MM.1S (cell line): ENCODE measurements around the gene CNP.

ENCODE experiments used
- DNase-seq: peaks from one replicate; pipeline ENCODE4 v3.0.0-alpha.2; 2015
- H2AFZ ChIP-seq: fragments of 300-600 bp; sonication (generic); 2 replicates; pipeline ENCODE4 v1.6.0; 2016; ENCODE audit warnings: antibody characterized with exemption, low read length
- H3F3A ChIP-seq: fragments of 300-600 bp; sonication (generic); 2 replicates; pipeline ENCODE4 v1.6.1; 2016; ENCODE audit warnings: mild to moderate bottlenecking, antibody characterized with exemption, low read length, moderate library complexity, mixed read lengths; ENCODE audit not compliant: insufficient read depth
- H3K27ac ChIP-seq: fragments of 300-600 bp; sonication (generic); 2 replicates; pipeline ENCODE4 v1.5.1; 2016; ENCODE audit warnings: mild to moderate bottlenecking, low read length
- H3K27me3 ChIP-seq: fragments of 300-600 bp; sonication (generic); replicated peaks from 2 replicates; pipeline ENCODE4 v1.6.0; 2016; ENCODE audit warnings: low read length; ENCODE audit not compliant: insufficient read depth
- H3K36me3 ChIP-seq: fragments of 300-600 bp; sonication (generic); replicated peaks from 2 replicates; pipeline ENCODE4 v1.6.1; 2016; ENCODE audit warnings: mild to moderate bottlenecking, low read length, mixed read lengths; ENCODE audit not compliant: insufficient read depth
- H3K4me1 ChIP-seq: fragments of 300-600 bp; sonication (generic); 2 replicates; pipeline ENCODE4 v1.6.1; 2016; ENCODE audit warnings: low read length, mixed read lengths
- H3K4me2 ChIP-seq: fragments of 300-600 bp; sonication (generic); 2 replicates; pipeline ENCODE4 v1.6.0; 2016; ENCODE audit warnings: low read depth, low read length
- H3K4me3 ChIP-seq: fragments of 300-600 bp; sonication (generic); 2 replicates; pipeline ENCODE4 v1.5.1; 2016; ENCODE audit warnings: low read length, mixed read lengths
- H3K79me2 ChIP-seq: fragments of 300-600 bp; sonication (generic); 2 replicates; pipeline ENCODE4 v1.6.1; 2016; ENCODE audit warnings: mixed run types, low read length, mixed read lengths
- H3K9ac ChIP-seq: fragments of 300-600 bp; sonication (generic); 2 replicates; pipeline ENCODE4 v1.6.1; 2016; ENCODE audit warnings: low read length, mixed read lengths
- H3K9me2 ChIP-seq: fragments of 300-600 bp; sonication (generic); replicated peaks from 2 replicates; pipeline ENCODE4 v1.6.1; 2016; ENCODE audit warnings: mild to moderate bottlenecking, low read length, mixed read lengths; ENCODE audit not compliant: insufficient read depth
- H3K9me3 ChIP-seq: fragments of 300-600 bp; sonication (generic); replicated peaks from 2 replicates; pipeline ENCODE4 v1.6.1; 2016; ENCODE audit warnings: mild to moderate bottlenecking, low read length, mixed read lengths; ENCODE audit not compliant: insufficient read depth
- H4K20me1 ChIP-seq: fragments of 300-600 bp; sonication (generic); 2 replicates; pipeline ENCODE4 v1.6.1; 2016; ENCODE audit warnings: mild to moderate bottlenecking, low read length, moderate library complexity, mixed read lengths; ENCODE audit not compliant: insufficient read depth
- CTCF ChIP-seq: fragments of 300-600 bp; sonication (generic); IDR thresholded peaks from 2 replicates; pipeline ENCODE4 v1.5.1; 2016; ENCODE audit warnings: antibody characterized with exemption, low read length, mixed read lengths
- EZH2 ChIP-seq: fragments of 300-600 bp; sonication (generic); optimal IDR thresholded peaks from 2 replicates; pipeline ENCODE3; 2017; ENCODE audit warnings: low read depth, mild to moderate bottlenecking, antibody characterized with exemption, low read length, mixed read lengths
- EZH2phosphoT487 ChIP-seq: fragments of 300-600 bp; sonication (generic); IDR thresholded peaks from 2 replicates; pipeline ENCODE4 v1.6.1; 2018; ENCODE audit warnings: antibody characterized with exemption, low read length

CNP gene

GRCh38 chr17:41943492-41943891 is 23.1 kb upstream of the CNP start:
- Histone ChIP-seq H3K79me2 (no peaks in the 10 kb centered on the region), H3K9me3 (no peaks in the 10 kb centered on the region), H3K9ac (no peak overlapping the region), H3K36me3 (no peaks in the 10 kb centered on the region), H2AFZ (no peak overlapping the region), H3K4me3 (no peak overlapping the region), H3K9me2 (no peaks in the 10 kb centered on the region), H3K27me3 (no peaks in the 10 kb centered on the region), H4K20me1 (no peaks in the 10 kb centered on the region), H3F3A (no peaks in the 10 kb centered on the region), H3K4me2 (no peak overlapping the region), H3K4me1 (peaks cover under 1% of the 10 kb centered on the region), H3K27ac (no peak overlapping the region)
- no peak for DNase-seq
- TF ChIP-seq CTCF (no peak), EZH2phosphoT487 (no peak), EZH2 (no peak)

GRCh38 chr17:41944943-41945342 is 21.7 kb upstream of the CNP start:
- no peak for DNase-seq
- H3K9me2 ChIP-seq: no peaks in the 10 kb centered on the region
- no peaks in the 10 kb centered on the region for H3F3A ChIP-seq
- no peak overlapping the region for H2AFZ ChIP-seq
- no peak overlapping the region for H3K9ac ChIP-seq
- no peaks in the 10 kb centered on the region for H3K9me3 ChIP-seq
- peaks cover 3% of the 10 kb centered on the region; the same call in 1 of the 2 replicates for H3K4me1 ChIP-seq
- no peaks in the 10 kb centered on the region for H3K36me3 ChIP-seq
- H3K27ac ChIP-seq: no peak overlapping the region
- H3K27me3 ChIP-seq: no peaks in the 10 kb centered on the region
- no peak overlapping the region for H3K4me3 ChIP-seq
- no peaks in the 10 kb centered on the region for H4K20me1 ChIP-seq
- H3K4me2 ChIP-seq: no peak overlapping the region
- no peak for TF ChIP-seq EZH2
- no peak for TF ChIP-seq CTCF
- TF ChIP-seq EZH2phosphoT487: no peak
- H3K79me2 ChIP-seq: no peaks in the 10 kb centered on the region

- Histone ChIP-seq H3K9me2 (no peaks in the 10 kb centered on the region), H4K20me1 (no peaks in the 10 kb centered on the region), H3K36me3 (no peaks in the 10 kb centered on the region), H3K4me2 (peak overlapping the region; percentile 30; the same call in 1 of the 2 replicates), H3F3A (no peaks in the 10 kb centered on the region), H2AFZ (peak overlapping the region; percentile 67), H3K4me1 (peaks cover 3% of the 10 kb centered on the region; the same call in 1 of the 2 replicates), H3K9ac (no peak overlapping the region), H3K79me2 (no peaks in the 10 kb centered on the region), H3K27ac (no peak overlapping the region), H3K9me3 (no peaks in the 10 kb centered on the region), H3K4me3 (no peak overlapping the region), H3K27me3 (no peaks in the 10 kb centered on the region)
- TF ChIP-seq EZH2phosphoT487 (no peak), EZH2 (no peak), CTCF (no peak)
- no peak for DNase-seq
Observed at GRCh38 chr17:41948762-41949460, 17.7 kb upstream of the CNP start.
